Panc1 (cell line): ENCODE data around the gene CEP104. TPM values are rescaled to one million over a fixed set of nuclear protein-coding genes. Genes with fewer than 3 reads are reported as not detected.

Experiments
- ATAC-seq: fragments of 200-7000 bp; cut with Tn5 transposase; 2 replicates; pipeline ENCODE4 v1.9.1; 2020; ENCODE audit warnings: mild to moderate bottlenecking, moderate library complexity
- BruUV-seq: library from RNA; stranded (reverse); fragments of 400-500 nt; replicated peaks from 2 replicates; lab custom pipeline; 2021; lab: Mats Ljungman, UMichigan
- CTCF ChIA-PET: fragments of 300-600 bp; sonication (Branson Sonifier 250); formaldehyde crosslinking; loops from one replicate; lab custom pipeline; 2022; ENCODE audit warnings: antibody characterized with exemption; lab: Charles Lee
- POLR2A ChIA-PET: fragments of 300-600 bp; sonication (Branson Sonifier 250); formaldehyde crosslinking; loops from one replicate; lab custom pipeline; 2022; ENCODE audit warnings: antibody characterized with exemption; lab: Charles Lee
- DNase-seq: peaks from one replicate; pipeline ENCODE4 v3.0.0-alpha.2; 2010; ENCODE audit warnings: low read depth, low spot score
- H3K27ac ChIP-seq: 2 replicates; pipeline ENCODE4 v1.5.1; 2011; ENCODE audit warnings: mild to moderate bottlenecking, low read length, inconsistent platforms
- H3K27me3 ChIP-seq: fragments of 200-500 bp; sonication (Bioruptor generic); 2 replicates; pipeline ENCODE4 v1.6.0; 2014; ENCODE audit warnings: low read length, inconsistent platforms; ENCODE audit not compliant: control insufficient read depth, insufficient read depth
- H3K36me3 ChIP-seq: fragments of 200-500 bp; sonication (Bioruptor generic); 2 replicates; pipeline ENCODE4 v1.5.1; 2014; ENCODE audit warnings: inconsistent platforms, mild to moderate bottlenecking, low read length, moderate library complexity; ENCODE audit not compliant: control insufficient read depth, insufficient read depth
- H3K4me1 ChIP-seq: 2 replicates; pipeline ENCODE4 v1.5.1; 2011; ENCODE audit warnings: inconsistent platforms, mild to moderate bottlenecking, low read length, moderate library complexity; ENCODE audit not compliant: control insufficient read depth, insufficient read depth
- H3K4me3 ChIP-seq, 2 experiments: 2 replicates each; pipeline ENCODE4 v1.5.1; 2011 to 2012; ENCODE audit warnings: low read depth in 2 of 2, low read length in 2 of 2, mild to moderate bottlenecking in 2 of 2, inconsistent platforms in 1 of 2, moderate library complexity in 1 of 2
- H3K9me3 ChIP-seq: fragments of 200-500 bp; sonication (Bioruptor generic); 2 replicates; pipeline ENCODE4 v1.5.1; 2014; ENCODE audit warnings: low read depth, mild to moderate bottlenecking, inconsistent platforms, low read length, moderate library complexity; ENCODE audit not compliant: control insufficient read depth, insufficient read depth
- CTCF ChIP-seq: fragments of 450-650 bp; IDR thresholded peaks from 2 replicates; pipeline ENCODE4 v1.5.1; 2017; ENCODE audit warnings: mild to moderate bottlenecking
- POLR2AphosphoS5 ChIP-seq: IDR thresholded peaks from 2 replicates; pipeline ENCODE4 v1.6.1; 2012; ENCODE audit warnings: mild to moderate bottlenecking, low read depth, low read length, moderate library complexity
- REST ChIP-seq, 2 experiments: IDR thresholded peaks; 2 replicates each; pipeline ENCODE4 v1.6.1; 2011 to 2012; ENCODE audit warnings: low read depth in 2 of 2, control low read depth in 1 of 2, low read length in 1 of 2, mild to moderate bottlenecking in 1 of 2, moderate library complexity in 1 of 2; ENCODE audit not compliant: insufficient read depth in 1 of 2
- SIN3A ChIP-seq: IDR thresholded peaks from 2 replicates; pipeline ENCODE4 v1.6.1; 2012; ENCODE audit warnings: low read depth, mild to moderate bottlenecking, low read length, moderate library complexity, borderline replicate concordance; ENCODE audit not compliant: insufficient read depth
- TCF7L2 ChIP-seq: IDR thresholded peaks from 2 replicates; pipeline ENCODE4 v1.6.1; 2011; ENCODE audit warnings: mild to moderate bottlenecking, low read depth, low read length, inconsistent platforms
- in situ Hi-C: cut with HindIII; loops from 2 replicates; pipeline ENCODE4 v1.10.0; 2016; ENCODE audit warnings: low sequenced_read_pairs, low pct_unique_long_range_greater_than_20kb
- intact Hi-C: fragments of 100-400 bp; cut with micrococcal nuclease; formaldehyde crosslinking; loops from one replicate; pipeline ENCODE4 v1.10.0; 2022; ENCODE audit not compliant: unreplicated experiment
- total RNA-seq: library from RNA; stranded (reverse); gene quantifications from one replicate; pipeline ENCODE4 v1.2.1, GENCODE V29; 2021; ENCODE audit not compliant: unreplicated experiment

CEP104 gene
- total RNA-seq, 1 experiment from 2014 or later = 52.0 TPM

GRCh38 chr1:3779265-3779911, 77.6 kb downstream of the CEP104 start:
- no TSS peak for BruUV-seq
- CTCF ChIA-PET = interaction anchor here (0.5 kb wide), 2 partner anchors 20 to 34 kb away, joined by 3 to 4 read pairs; no protein-coding TSS in a partner anchor
- H3K9me3 ChIP-seq = no peaks in the 10 kb centered on the region
- H3K4me1 ChIP-seq = peaks cover 30% of the 10 kb centered on the region
- no peak overlapping the region for H3K4me3 ChIP-seq
- H3K27ac ChIP-seq = no peak overlapping the region
- ATAC-seq (no peak), DNase-seq (no peak)
- intact Hi-C loops (no loop called here), in situ Hi-C loops (no loop called here)
- H3K36me3 ChIP-seq = 0 out of 2 replicates have a peak, but pooled peaks cover 2% of the 10 kb centered on the region
- POLR2A ChIA-PET = no interaction called here
- TF ChIP-seq CTCF (no peak), SIN3A (no peak), POLR2AphosphoS5 (no peak), TCF7L2 (no peak), REST (IDR thresholded peaks at IDR 0.05; ENCODE audit: insufficient read depth in 1 of 2, low read depth in 2 of 2, low read length in 1 of 2) (no peak)
- H3K27me3 ChIP-seq = no peaks in the 10 kb centered on the region

- H3K9me3 ChIP-seq = no peaks in the 10 kb centered on the region
- peaks cover 37% of the 10 kb centered on the region for H3K4me1 ChIP-seq
- H3K4me3 ChIP-seq = no peak overlapping the region
- intact Hi-C loops = no loop called here
- H3K27me3 ChIP-seq = no peaks in the 10 kb centered on the region
- ChIA-PET CTCF (no interaction called here), POLR2A (interaction anchor here (0.6 kb wide), 1 partner anchor 651 kb away, joined by 6 read pairs; no protein-coding TSS in a partner anchor)
- no peak for TF ChIP-seq POLR2AphosphoS5
- TF ChIP-seq CTCF = no peak
- TF ChIP-seq SIN3A = no peak
- TF ChIP-seq REST (IDR thresholded peaks at IDR 0.05; ENCODE audit: insufficient read depth in 1 of 2, low read depth in 2 of 2, low read length in 1 of 2) = no peak
- no peak for TF ChIP-seq TCF7L2
- H3K27ac ChIP-seq = no peak overlapping the region
- BruUV-seq = no TSS peak
- H3K36me3 ChIP-seq = 0 out of 2 replicates have a peak, but pooled peaks cover 2% of the 10 kb centered on the region
- in situ Hi-C loops = no loop called here
- DNase-seq (no peak), ATAC-seq (no peak)
Observed at GRCh38 chr1:3778590-3779264, 78.3 kb downstream of the CEP104 start.
